22Rv1 (cell line): ENCODE data around the gene TAOK3.

Source experiments
- H3K27ac ChIP-seq: fragments of 450-650 bp; 2 replicates; pipeline ENCODE4 v1.5.1; 2017
- CTCF ChIP-seq: fragments of 450-650 bp; IDR thresholded peaks from 2 replicates; pipeline ENCODE4 v1.5.1; 2017; ENCODE audit warnings: mild to moderate bottlenecking
- ZFX ChIP-seq: fragments of 450-650 bp; IDR thresholded peaks from 2 replicates; pipeline ENCODE4 v1.6.1; 2017; ENCODE audit warnings: antibody characterized with exemption, borderline replicate concordance

TAOK3 gene

GRCh38 chr12:118238888-118239287, 133.8 kb downstream of the TAOK3 start:
- TF ChIP-seq ZFX (no peak), CTCF (no peak)

GRCh38 chr12:118237908-118238307, 134.8 kb downstream of the TAOK3 start:
- no peak for TF ChIP-seq ZFX
- TF ChIP-seq CTCF = no peak
- H3K27ac ChIP-seq = no peak overlapping the region

More at GRCh38 chr12:118238888-118239287, 133.8 kb downstream of the TAOK3 start:
- no peak overlapping the region for H3K27ac ChIP-seq

GRCh38 chr12:118237052-118237665, 135.5 kb downstream of the TAOK3 start:
- TF ChIP-seq ZFX = no peak
- no peak for TF ChIP-seq CTCF
- H3K27ac ChIP-seq = no peak overlapping the region

- TF ChIP-seq ZFX = no peak
- TF ChIP-seq CTCF = no peak
- no peak overlapping the region for H3K27ac ChIP-seq
Measured at GRCh38 chr12:118220702-118221101, 152.0 kb downstream of the TAOK3 start.

GRCh38 chr12:118219772-118220171, 152.9 kb downstream of the TAOK3 start:
- TF ChIP-seq ZFX (no peak), CTCF (no peak)
- no peak overlapping the region for H3K27ac ChIP-seq

GRCh38 chr12:118219106-118219505, 153.6 kb downstream of the TAOK3 start:
- TF ChIP-seq CTCF (no peak), ZFX (no peak)

GRCh38 chr12:118213452-118213851, 159.3 kb downstream of the TAOK3 start:
- no peak overlapping the region for H3K27ac ChIP-seq
- TF ChIP-seq ZFX (no peak), CTCF (no peak)

More at GRCh38 chr12:118219106-118219505, 153.6 kb downstream of the TAOK3 start:
- no peak overlapping the region for H3K27ac ChIP-seq
